Liver (tissue), 9 donors: ENCODE measurements around the gene SLCO4A1. TPM values are rescaled to one million over a fixed set of nuclear protein-coding genes. Genes with fewer than 3 reads are reported as not detected.

ENCODE experiments used
- DNase-seq: peaks from one replicate; pipeline ENCODE4 v3.0.0-alpha.2; 2017; ENCODE audit warnings: low spot score
- H3K27ac ChIP-seq, 2 donors: one replicate each; pipeline ENCODE4 v1.7.0; 2013; ENCODE audit warnings: inconsistent platforms in 2 of 2, low read length in 2 of 2, control low read depth in 1 of 2, low read depth in 1 of 2, mild to moderate bottlenecking in 1 of 2
- H3K27me3 ChIP-seq, 4 donors: one replicate each; pipeline versions ENCODE4 v1.6.1 to v1.7.0; 2013; ENCODE audit warnings: low read length in 3 of 4, inconsistent platforms in 1 of 4, mild to moderate bottlenecking in 1 of 4, moderate library complexity in 1 of 4; ENCODE audit not compliant: control insufficient read depth in 4 of 4, insufficient read depth in 4 of 4
- H3K36me3 ChIP-seq, 4 donors: one replicate each; pipeline versions ENCODE4 v1.6.1 to v1.7.0; 2013; ENCODE audit warnings: low read length in 3 of 4, mild to moderate bottlenecking in 3 of 4, low read depth in 1 of 4, moderate library complexity in 1 of 4; ENCODE audit not compliant: control insufficient read depth in 4 of 4, insufficient read depth in 3 of 4
- H3K4me1 ChIP-seq, 4 donors: one replicate each; pipeline versions ENCODE4 v1.6.1 to v1.7.0; 2013; ENCODE audit warnings: low read length in 3 of 4, mild to moderate bottlenecking in 3 of 4, moderate library complexity in 1 of 4; ENCODE audit not compliant: control insufficient read depth in 4 of 4, insufficient read depth in 4 of 4
- H3K4me3 ChIP-seq, 3 donors: one replicate each; pipeline versions ENCODE4 v1.6.1 to v1.7.0; 2013; ENCODE audit warnings: low read length in 3 of 3, control low read depth in 1 of 3, low read depth in 1 of 3, mild to moderate bottlenecking in 1 of 3
- H3K9ac ChIP-seq, 2 donors: one replicate each; pipeline ENCODE4 v1.7.0; 2013; ENCODE audit warnings: low read length in 2 of 2, mild to moderate bottlenecking in 2 of 2, moderate library complexity in 2 of 2, control low read depth in 1 of 2, low read depth in 1 of 2
- H3K9me3 ChIP-seq, 4 donors: one replicate each; pipeline versions ENCODE4 v1.6.1 to v1.7.0; 2013; ENCODE audit warnings: low read length in 3 of 4; ENCODE audit not compliant: control insufficient read depth in 4 of 4
- ATF3 ChIP-seq: IDR thresholded peaks from 2 replicates; pipeline ENCODE4 v1.6.1; 2016; ENCODE audit warnings: antibody characterized with exemption
- CTCF ChIP-seq: fragments of 150-350 bp; IDR thresholded peaks from 2 replicates; pipeline ENCODE4 v1.5.1; 2017; ENCODE audit warnings: improper control_type of control experiment, low read depth, low read length; ENCODE audit not compliant: missing input control
- EGR1 ChIP-seq, 2 donors: IDR thresholded peaks; 2 replicates each; pipeline ENCODE4 v1.6.1; 2016 to 2018; ENCODE audit warnings: antibody characterized with exemption in 2 of 2, low read depth in 2 of 2
- FOXA2 ChIP-seq: IDR thresholded peaks from 2 replicates; pipeline ENCODE4 v1.6.1; 2016; ENCODE audit warnings: antibody characterized with exemption
- GABPA ChIP-seq, 2 donors: IDR thresholded peaks in 1 of 2; conservative IDR thresholded peaks in 1 of 2; 2 replicates each; pipeline ENCODE4 v1.6.1; 2016; ENCODE audit warnings: antibody characterized with exemption in 2 of 2, mild to moderate bottlenecking in 1 of 2, moderate library complexity in 1 of 2
- HNF4A ChIP-seq, 2 donors: conservative IDR thresholded peaks; 2 replicates each; pipeline ENCODE4 v1.6.1; 2016; ENCODE audit warnings: antibody characterized with exemption in 2 of 2, mild to moderate bottlenecking in 2 of 2
- HNF4G ChIP-seq: IDR thresholded peaks from 2 replicates; pipeline ENCODE4 v1.6.1; 2016; ENCODE audit warnings: antibody characterized with exemption
- JUND ChIP-seq, 2 donors: IDR thresholded peaks; 2 replicates each; pipeline ENCODE4 v1.6.1; 2016; ENCODE audit warnings: antibody characterized with exemption in 2 of 2
- MAX ChIP-seq: IDR thresholded peaks from 2 replicates; pipeline ENCODE4 v1.6.1; 2016; ENCODE audit warnings: antibody characterized with exemption
- NR2F2 ChIP-seq: IDR thresholded peaks from 2 replicates; pipeline ENCODE4 v1.6.1; 2016; ENCODE audit warnings: antibody characterized with exemption
- RAD21 ChIP-seq, 2 donors: IDR thresholded peaks; 2 replicates each; pipeline ENCODE4 v1.6.1; 2016; ENCODE audit warnings: antibody characterized with exemption in 2 of 2, mild to moderate bottlenecking in 2 of 2
- REST ChIP-seq: IDR thresholded peaks from 2 replicates; pipeline ENCODE4 v1.6.1; 2016; ENCODE audit warnings: antibody characterized with exemption, mild to moderate bottlenecking
- RXRA ChIP-seq, 2 donors: IDR thresholded peaks; 2 replicates each; pipeline ENCODE4 v1.6.1; 2017 to 2018; ENCODE audit warnings: antibody characterized with exemption in 2 of 2, mild to moderate bottlenecking in 1 of 2
- SP1 ChIP-seq: IDR thresholded peaks from 2 replicates; pipeline ENCODE4 v1.6.1; 2018; ENCODE audit warnings: antibody characterized with exemption, mild to moderate bottlenecking
- TAF1 ChIP-seq: conservative IDR thresholded peaks from 2 replicates; pipeline ENCODE4 v1.6.1; 2016; ENCODE audit warnings: antibody characterized with exemption, mild to moderate bottlenecking
- YY1 ChIP-seq: IDR thresholded peaks from 2 replicates; pipeline ENCODE4 v1.6.1; 2016; ENCODE audit warnings: antibody characterized with exemption, mild to moderate bottlenecking
- ZBTB33 ChIP-seq: IDR thresholded peaks from 2 replicates; pipeline ENCODE4 v1.6.1; 2016; ENCODE audit warnings: antibody characterized with exemption
- WGBS: extraction: QIAGEN DNeasy Blood & Tissue Kit; methylation state at CpG from one replicate; pipeline ENCODE4 v1.1.7; 2013; 5-methylcytosine and 5-hydroxymethylcytosine counted together
- polyA plus RNA-seq, 2 donors: library from polyadenylated mRNA; stranded (reverse) in 1 of 2; unstranded in 1 of 2; fragments of 200-250 nt in 1 of 2; fragments of >200 nt in 1 of 2; fragmentation: Nextera tagmentation in 1 of 2; extraction: Ambion mirVana in 1 of 2; gene quantifications; one replicate each; pipeline versions ENCODE4 v1.2.1 to v1.2.3, GENCODE V29; 2013 to 2015
- total RNA-seq, 2 donors: library from RNA; depleted of rRNA; stranded (reverse); fragments of >200 nt; gene quantifications; one replicate each; pipeline ENCODE4 v1.2.3, GENCODE V29; 2014
- donor health status: healthy.
- donor health status: healthy.
- donor health status: healthy.
- donor health status: healthy.
- donor health status: healthy.

The SLCO4A1 gene
- total and polyA plus RNA-seq, 4 donors: 1.3 to 4.3 (median 2.6) TPM

GRCh38 chr20:62652894-62653305 lies 10.6 kb downstream of the SLCO4A1 start:
- WGBS: 81% methylated on average over 20 of the region's 20 CpGs
- peak overlapping the region in 1 of 2 donors; percentile 72 for H3K9ac ChIP-seq
- no peaks in the 10 kb centered on the region for H3K36me3 ChIP-seq
- H3K27me3 ChIP-seq: no peaks in the 10 kb centered on the region
- no peak for DNase-seq
- peaks cover 0 to 17% (median 9%) of the 10 kb centered on the region in 4 donors for H3K4me1 ChIP-seq
- H3K9me3 ChIP-seq: no peaks in the 10 kb centered on the region
- peak overlapping the region; percentile 74 to 92 for H3K27ac ChIP-seq
- H3K4me3 ChIP-seq: peak overlapping the region in 2 of 3 donors; percentile 7 to 32
- TF ChIP-seq RXRA (IDR thresholded peaks at IDR 0.05) (no peak), MAX (no peak), TAF1 (no peak), FOXA2 (no peak), NR2F2 (no peak), EGR1 (IDR thresholded peaks at IDR 0.05; ENCODE audit: low read depth in 2 of 2) (no peak), GABPA (IDR thresholded peaks at IDR 0.05 in 1 of 2, conservative IDR thresholded peaks at IDR 0.05 in 1 of 2) (no peak), RAD21 (IDR thresholded peaks at IDR 0.05) (no peak), ATF3 (no peak)

- H3K4me3 ChIP-seq: no peak overlapping the region
- H3K27me3 ChIP-seq: no peaks in the 10 kb centered on the region
- no peaks in the 10 kb centered on the region for H3K36me3 ChIP-seq
- TF ChIP-seq REST (no peak), RXRA (IDR thresholded peaks at IDR 0.05) (no peak), HNF4G (no peak), ATF3 (no peak), TAF1 (no peak), YY1 (no peak), MAX (no peak), HNF4A (conservative IDR thresholded peaks at IDR 0.05) (no peak), EGR1 (IDR thresholded peaks at IDR 0.05; ENCODE audit: low read depth in 2 of 2) (no peak), ZBTB33 (no peak), SP1 (no peak), CTCF (no peak), RAD21 (IDR thresholded peaks at IDR 0.05) (no peak), JUND (IDR thresholded peaks at IDR 0.05) (no peak), FOXA2 (no peak)
- H3K9ac ChIP-seq: no peak overlapping the region
- H3K4me1 ChIP-seq: peaks cover 0 to 17% (median 9%) of the 10 kb centered on the region in 4 donors
- H3K27ac ChIP-seq: no peak overlapping the region
- H3K9me3 ChIP-seq: no peaks in the 10 kb centered on the region
- 90% methylated on average over 12 of the region's 12 CpGs for WGBS
- no peak for DNase-seq
Measured at GRCh38 chr20:62653373-62653772, 11.1 kb downstream of the SLCO4A1 start.
